OCI-LY1 (cell line): ENCODE data around the gene CASP10.

Experiments
- H2AFZ ChIP-seq: fragments of 200-600 bp; sonication (generic), shearing (Covaris generic); 2 replicates; pipeline ENCODE4 v1.6.0; 2014; ENCODE audit warnings: antibody characterized with exemption, mild to moderate bottlenecking, low read length
- H3F3A ChIP-seq: fragments of 200-600 bp; sonication (generic), shearing (Covaris generic); 2 replicates; pipeline ENCODE4 v1.6.0; 2014; ENCODE audit warnings: mild to moderate bottlenecking, antibody characterized with exemption, low read length, moderate library complexity; ENCODE audit not compliant: insufficient read depth
- H3K27ac ChIP-seq: fragments of 200-600 bp; sonication (generic); 2 replicates; pipeline ENCODE4 v1.5.1; 2014; ENCODE audit warnings: low read length, mixed run types, mild to moderate bottlenecking, low read depth; ENCODE audit not compliant: poor library complexity, severe bottlenecking
- H3K27me3 ChIP-seq: fragments of 200-600 bp; sonication (generic); 2 replicates; pipeline ENCODE4 v1.6.0; 2014; ENCODE audit warnings: antibody characterized with exemption, mild to moderate bottlenecking, low read length, moderate library complexity; ENCODE audit not compliant: insufficient read depth
- H3K36me3 ChIP-seq: fragments of 200-600 bp; sonication (generic); 2 replicates; pipeline ENCODE4 v1.6.1; 2014; ENCODE audit warnings: mild to moderate bottlenecking, antibody characterized with exemption, low read length, moderate library complexity, mixed read lengths; ENCODE audit not compliant: insufficient read depth
- H3K4me1 ChIP-seq: fragments of 200-600 bp; sonication (generic); 2 replicates; pipeline ENCODE4 v1.5.1; 2014; ENCODE audit warnings: mild to moderate bottlenecking, low read length, moderate library complexity; ENCODE audit not compliant: insufficient read depth, severe bottlenecking
- H3K4me2 ChIP-seq: fragments of 200-600 bp; sonication (generic), shearing (Covaris generic); 2 replicates; pipeline ENCODE4 v1.6.1; 2014; ENCODE audit warnings: low read length
- H3K4me3 ChIP-seq: fragments of 200-600 bp; sonication (generic); 2 replicates; pipeline ENCODE4 v1.5.1; 2014; ENCODE audit warnings: low read length, low read depth, mild to moderate bottlenecking, mixed read lengths; ENCODE audit not compliant: poor library complexity, severe bottlenecking
- H3K79me2 ChIP-seq: fragments of 200-600 bp; shearing (Covaris generic); 2 replicates; pipeline ENCODE4 v1.6.1; 2016; ENCODE audit warnings: mixed run types, low read length, mixed read lengths; ENCODE audit not compliant: insufficient read depth
- H3K9ac ChIP-seq: fragments of 200-600 bp; sonication (generic), shearing (Covaris generic); 2 replicates; pipeline ENCODE4 v1.6.1; 2014; ENCODE audit warnings: mild to moderate bottlenecking, low read length, mixed read lengths
- H3K9me2 ChIP-seq: fragments of 200-600 bp; sonication (generic), shearing (Covaris generic); 2 replicates; pipeline ENCODE4 v1.6.1; 2014; ENCODE audit warnings: low read depth, mild to moderate bottlenecking, low read length, mixed read lengths
- H3K9me3 ChIP-seq: fragments of 200-600 bp; shearing (Covaris generic); 2 replicates; pipeline ENCODE4 v1.6.1; 2014; ENCODE audit warnings: low read length, mixed read lengths
- H4K20me1 ChIP-seq: fragments of 200-600 bp; sonication (generic), shearing (Covaris generic); 2 replicates; pipeline ENCODE4 v1.6.0; 2016; ENCODE audit warnings: mild to moderate bottlenecking, low read length; ENCODE audit not compliant: insufficient read depth
- EZH2 ChIP-seq: fragments of 200-600 bp; sonication (generic), shearing (Covaris generic); IDR thresholded peaks from 2 replicates; pipeline ENCODE4 v1.8.0; 2017; ENCODE audit warnings: borderline replicate concordance, mixed run types, mild to moderate bottlenecking, antibody characterized with exemption, low read length, moderate library complexity, mixed read lengths
- TF ChIP-seq, protein P1 (sequence below): fragments of 200-600 bp; sonication (generic), shearing (Covaris generic); IDR thresholded peaks from 2 replicates; pipeline ENCODE4 v1.5.1; 2017; ENCODE audit warnings: mild to moderate bottlenecking, antibody characterized with exemption, low read length, moderate library complexity, mixed read lengths

CASP10 gene

GRCh38 chr2:201271917-201272316 lies 89.0 kb downstream of the CASP10 start:
- Histone ChIP-seq H3K36me3 (peaks cover 99% of the 10 kb centered on the region), H3K9me2 (no peaks in the 10 kb centered on the region), H3F3A (no peaks in the 10 kb centered on the region), H2AFZ (no peak overlapping the region), H3K27me3 (no peaks in the 10 kb centered on the region), H3K4me3 (no peak overlapping the region), H3K27ac (no peak overlapping the region), H3K79me2 (peaks cover 6% of the 10 kb centered on the region; the same call in 1 of the 2 replicates), H3K9ac (no peak overlapping the region), H3K4me1 (no peaks in the 10 kb centered on the region), H3K4me2 (no peak overlapping the region), H4K20me1 (no peaks in the 10 kb centered on the region), H3K9me3 (no peaks in the 10 kb centered on the region)
- no peak for TF ChIP-seq EZH2
- TF ChIP-seq, protein P1, sequence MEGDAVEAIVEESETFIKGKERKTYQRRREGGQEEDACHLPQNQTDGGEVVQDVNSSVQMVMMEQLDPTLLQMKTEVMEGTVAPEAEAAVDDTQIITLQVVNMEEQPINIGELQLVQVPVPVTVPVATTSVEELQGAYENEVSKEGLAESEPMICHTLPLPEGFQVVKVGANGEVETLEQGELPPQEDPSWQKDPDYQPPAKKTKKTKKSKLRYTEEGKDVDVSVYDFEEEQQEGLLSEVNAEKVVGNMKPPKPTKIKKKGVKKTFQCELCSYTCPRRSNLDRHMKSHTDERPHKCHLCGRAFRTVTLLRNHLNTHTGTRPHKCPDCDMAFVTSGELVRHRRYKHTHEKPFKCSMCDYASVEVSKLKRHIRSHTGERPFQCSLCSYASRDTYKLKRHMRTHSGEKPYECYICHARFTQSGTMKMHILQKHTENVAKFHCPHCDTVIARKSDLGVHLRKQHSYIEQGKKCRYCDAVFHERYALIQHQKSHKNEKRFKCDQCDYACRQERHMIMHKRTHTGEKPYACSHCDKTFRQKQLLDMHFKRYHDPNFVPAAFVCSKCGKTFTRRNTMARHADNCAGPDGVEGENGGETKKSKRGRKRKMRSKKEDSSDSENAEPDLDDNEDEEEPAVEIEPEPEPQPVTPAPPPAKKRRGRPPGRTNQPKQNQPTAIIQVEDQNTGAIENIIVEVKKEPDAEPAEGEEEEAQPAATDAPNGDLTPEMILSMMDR = no peak

- Histone ChIP-seq H3K27ac (no peak overlapping the region), H3F3A (no peaks in the 10 kb centered on the region), H3K36me3 (peaks cover 97% of the 10 kb centered on the region), H3K79me2 (peaks cover 6% of the 10 kb centered on the region; the same call in 1 of the 2 replicates), H3K4me2 (no peak overlapping the region), H2AFZ (no peak overlapping the region), H3K9me3 (no peaks in the 10 kb centered on the region), H3K27me3 (no peaks in the 10 kb centered on the region), H4K20me1 (no peaks in the 10 kb centered on the region), H3K4me1 (no peaks in the 10 kb centered on the region), H3K4me3 (no peak overlapping the region), H3K9ac (no peak overlapping the region), H3K9me2 (no peaks in the 10 kb centered on the region)
- TF ChIP-seq EZH2 = no peak
- TF ChIP-seq, protein P1 = no peak
Measured at GRCh38 chr2:201273330-201273983, 90.5 kb downstream of the CASP10 start.

DNA sequence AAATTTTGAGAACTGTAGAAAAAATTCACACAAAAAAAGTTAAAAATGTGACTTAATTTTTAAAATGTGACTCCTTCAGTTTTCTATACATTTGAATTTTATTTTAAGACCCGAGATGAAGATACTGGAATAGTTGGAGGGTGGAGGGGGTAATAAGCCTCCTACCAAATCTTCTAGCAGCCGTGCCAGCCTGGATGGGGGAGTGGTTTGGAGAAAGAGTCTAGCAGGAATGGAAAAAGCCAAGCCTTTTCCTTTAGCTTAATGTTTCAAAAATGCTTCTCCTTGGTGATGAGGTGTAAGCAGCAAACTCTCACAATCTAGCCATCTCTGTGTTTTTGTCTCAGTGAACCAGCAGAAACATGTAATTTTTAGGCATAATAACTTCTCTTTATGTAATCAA lies 92.1 kb downstream of the CASP10 start:
- Histone ChIP-seq H3K9me2 (no peaks in the 10 kb centered on the region), H3K27me3 (no peaks in the 10 kb centered on the region), H3K4me2 (no peak overlapping the region), H4K20me1 (no peaks in the 10 kb centered on the region), H3K27ac (no peak overlapping the region), H3K9ac (no peak overlapping the region), H3K4me1 (no peaks in the 10 kb centered on the region), H3K36me3 (peaks cover 99% of the 10 kb centered on the region), H3K4me3 (no peak overlapping the region), H2AFZ (no peak overlapping the region), H3K9me3 (no peaks in the 10 kb centered on the region), H3K79me2 (peaks cover 2% of the 10 kb centered on the region; the same call in 1 of the 2 replicates), H3F3A (no peaks in the 10 kb centered on the region)
- TF ChIP-seq, protein P1 = no peak
- no peak for TF ChIP-seq EZH2
